ENCODE data around the gene ATMIN.

ATMIN gene

DNA sequence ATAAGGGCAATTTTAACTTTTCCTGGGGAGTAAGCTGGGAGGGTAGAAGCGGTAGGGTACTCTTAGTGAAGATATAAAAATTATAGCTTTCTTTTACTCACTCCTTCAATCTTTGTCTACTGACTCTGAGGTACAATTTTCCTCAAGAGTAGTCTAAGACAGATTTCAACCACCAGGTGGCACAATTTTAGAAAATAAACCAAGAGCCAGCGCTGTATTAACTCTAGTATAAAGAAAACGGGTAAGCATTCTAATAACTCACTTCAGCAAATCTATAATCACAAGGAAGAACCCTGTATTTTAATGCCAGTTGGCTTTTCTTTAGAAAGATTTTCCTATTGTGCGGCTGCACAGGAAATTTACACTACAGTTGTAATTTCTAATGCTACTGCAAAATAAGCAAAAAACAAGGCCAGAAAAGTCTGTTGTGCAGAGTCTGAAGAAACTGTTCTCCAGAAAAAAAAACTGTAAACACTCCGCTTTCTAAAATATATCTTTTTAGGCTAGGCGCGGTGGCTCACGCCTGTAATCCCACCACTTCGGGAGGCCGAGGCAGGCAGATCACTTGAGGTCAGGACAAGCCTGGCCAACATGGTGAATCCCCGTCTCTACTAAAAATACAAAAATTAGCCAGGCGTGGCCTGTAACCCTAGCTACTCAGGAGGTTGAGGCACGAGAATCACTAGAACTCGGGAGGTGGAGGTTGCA is 30.8 kb upstream of the ATMIN start:
- peak; percentile 21 for DNase-seq (ENCODE audit: low read depth)
- H3K4me3 ChIP-seq (ENCODE audit: control insufficient read depth, low read depth, low read length): no peak overlapping the region; the same call in 1 of the 2 replicates
- TF ChIP-seq, protein P1, sequence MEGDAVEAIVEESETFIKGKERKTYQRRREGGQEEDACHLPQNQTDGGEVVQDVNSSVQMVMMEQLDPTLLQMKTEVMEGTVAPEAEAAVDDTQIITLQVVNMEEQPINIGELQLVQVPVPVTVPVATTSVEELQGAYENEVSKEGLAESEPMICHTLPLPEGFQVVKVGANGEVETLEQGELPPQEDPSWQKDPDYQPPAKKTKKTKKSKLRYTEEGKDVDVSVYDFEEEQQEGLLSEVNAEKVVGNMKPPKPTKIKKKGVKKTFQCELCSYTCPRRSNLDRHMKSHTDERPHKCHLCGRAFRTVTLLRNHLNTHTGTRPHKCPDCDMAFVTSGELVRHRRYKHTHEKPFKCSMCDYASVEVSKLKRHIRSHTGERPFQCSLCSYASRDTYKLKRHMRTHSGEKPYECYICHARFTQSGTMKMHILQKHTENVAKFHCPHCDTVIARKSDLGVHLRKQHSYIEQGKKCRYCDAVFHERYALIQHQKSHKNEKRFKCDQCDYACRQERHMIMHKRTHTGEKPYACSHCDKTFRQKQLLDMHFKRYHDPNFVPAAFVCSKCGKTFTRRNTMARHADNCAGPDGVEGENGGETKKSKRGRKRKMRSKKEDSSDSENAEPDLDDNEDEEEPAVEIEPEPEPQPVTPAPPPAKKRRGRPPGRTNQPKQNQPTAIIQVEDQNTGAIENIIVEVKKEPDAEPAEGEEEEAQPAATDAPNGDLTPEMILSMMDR (IDR thresholded peaks at IDR 0.05; ENCODE audit: control insufficient read depth, insufficient read depth, low read depth, low read length, missing control alignments): peak; percentile 48

DNA sequence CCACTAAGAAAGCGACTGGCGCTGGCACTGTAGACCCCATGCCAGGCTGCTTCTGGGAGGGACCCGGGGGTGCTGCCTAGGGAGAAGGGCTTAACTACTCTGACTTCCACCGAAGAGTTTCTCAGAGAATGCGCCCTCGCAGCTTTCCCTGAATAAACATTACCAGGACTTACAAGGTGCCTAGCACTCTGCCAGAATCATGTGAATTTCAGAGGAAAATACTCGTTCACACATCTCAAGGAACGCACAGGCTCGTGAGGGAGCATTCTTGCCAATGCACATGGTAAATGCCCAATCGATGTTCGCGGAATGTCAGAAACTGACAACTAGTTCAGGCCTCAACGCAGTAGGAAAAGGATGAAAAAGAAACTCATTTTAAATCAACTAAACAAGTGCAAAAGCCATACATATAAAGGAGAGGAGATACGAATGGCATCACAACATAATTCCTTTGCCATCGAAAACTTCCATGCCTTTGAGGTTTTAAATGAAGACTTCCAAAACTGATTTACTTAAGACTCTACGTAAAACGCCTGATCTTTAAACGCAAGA is 30.0 kb upstream of the ATMIN start:
- H3K4me3 ChIP-seq (ENCODE audit: control insufficient read depth, low read depth, low read length): peak overlapping the region; percentile 94
- TF ChIP-seq, protein P1 (IDR thresholded peaks at IDR 0.05; ENCODE audit: control insufficient read depth, insufficient read depth, low read depth, low read length, missing control alignments): no peak
- DNase-seq (ENCODE audit: low read depth): no peak

- TF ChIP-seq, protein P1 (IDR thresholded peaks at IDR 0.05; ENCODE audit: control insufficient read depth, insufficient read depth, low read depth, low read length, missing control alignments): no peak
- DNase-seq (ENCODE audit: low read depth): no peak
- H3K4me3 ChIP-seq (ENCODE audit: control insufficient read depth, low read depth, low read length): peak overlapping the region; percentile 94
Observed at GRCh38 chr16:81006211-81006812, 29.3 kb upstream of the ATMIN start.

DNA sequence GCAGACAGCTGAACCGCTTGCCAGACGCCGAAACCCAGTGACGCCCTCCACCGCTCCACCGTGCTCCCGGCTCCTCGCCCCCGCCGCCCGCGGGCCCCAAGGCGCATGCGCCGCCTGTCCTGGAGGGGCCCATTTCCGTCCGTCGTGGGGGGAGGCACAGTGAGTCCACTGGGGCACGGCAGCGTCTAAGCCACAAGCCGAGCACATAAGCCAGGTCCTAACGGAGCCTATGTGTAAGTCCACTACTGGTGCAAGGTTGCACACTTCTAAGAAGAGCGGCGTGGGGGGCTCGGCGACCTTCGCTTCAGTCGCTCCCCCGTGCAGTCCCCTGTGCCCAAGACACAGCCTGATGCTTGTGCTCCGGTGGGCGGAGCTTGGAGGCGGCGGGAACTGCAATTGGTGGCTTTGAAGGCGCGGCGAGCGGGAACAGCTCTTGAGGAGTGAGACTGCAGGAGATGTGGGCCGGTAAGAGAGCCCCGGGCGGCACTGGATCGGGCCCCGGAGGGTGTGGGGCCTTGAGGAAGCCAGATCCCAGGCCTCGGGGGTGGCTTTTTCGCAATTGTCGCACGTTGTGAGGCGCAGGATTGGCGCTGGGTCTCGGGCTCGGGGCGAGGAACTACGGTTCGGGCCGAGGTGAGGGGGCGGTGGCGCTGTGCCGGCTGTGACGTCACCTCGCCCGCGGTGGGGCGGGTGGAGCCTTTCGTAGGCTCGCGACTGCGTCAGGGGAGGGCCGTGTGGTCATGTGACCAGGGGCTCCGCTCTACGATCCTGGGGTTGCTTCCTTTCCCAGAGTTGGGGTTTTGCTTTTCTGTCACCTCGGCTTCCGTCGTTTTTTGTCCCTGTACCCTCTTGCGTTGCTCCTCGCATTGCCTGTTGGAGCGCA is 28.6 kb upstream of the ATMIN start, which contains the start of the genes CENPN and CMC2:
CENPN (plus strand) TSS at position 402 of the 883 bp plus-strand sequence. CDS start 4,726 bp downstream, outside the sequence.
CMC2 (minus strand) TSS at position 73 of the 883 bp plus-strand sequence. CDS start 9,491 bp downstream, outside the sequence.
- H3K4me3 ChIP-seq (ENCODE audit: control insufficient read depth, low read depth, low read length): peak within 1 kb of the TSS; percentile 94
- TF ChIP-seq, protein P1 (IDR thresholded peaks at IDR 0.05; ENCODE audit: control insufficient read depth, insufficient read depth, low read depth, low read length, missing control alignments): no peak

DNA sequence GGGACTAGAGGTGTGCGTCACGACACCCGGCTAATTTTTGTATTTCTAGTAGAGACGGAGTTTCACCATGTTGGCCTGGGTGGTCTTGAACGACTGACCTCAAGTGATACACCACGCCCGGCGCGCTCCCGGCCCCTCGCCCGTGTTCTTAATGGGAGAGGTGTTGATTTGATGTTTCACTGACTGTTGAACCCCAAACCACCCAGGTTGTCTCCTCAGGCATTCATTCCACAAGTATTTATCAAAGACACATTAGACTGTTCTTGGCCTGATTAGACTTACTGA is 27.2 kb upstream of the ATMIN start:
- H3K4me3 ChIP-seq (ENCODE audit: control insufficient read depth, low read depth, low read length): peak overlapping the region; percentile 94
- TF ChIP-seq, protein P1 (IDR thresholded peaks at IDR 0.05; ENCODE audit: control insufficient read depth, insufficient read depth, low read depth, low read length, missing control alignments): no peak
- no peak for DNase-seq (ENCODE audit: low read depth)

More for the DNA sequence above, 28.6 kb upstream of the ATMIN start, which contains the start of the genes CENPN and CMC2:
- peak; percentile 98 for DNase-seq (ENCODE audit: low read depth)

GRCh38 chr16:81012974-81013373 is 22.7 kb upstream of the ATMIN start:
- H3K4me3 ChIP-seq (ENCODE audit: control insufficient read depth, low read depth, low read length): no peak overlapping the region
- no peak for DNase-seq (ENCODE audit: low read depth)
- TF ChIP-seq, protein P1 (IDR thresholded peaks at IDR 0.05; ENCODE audit: control insufficient read depth, insufficient read depth, low read depth, low read length, missing control alignments): no peak
